ENCODE measurements around the gene ADAMTS4. TPM values are rescaled to one million over a fixed set of nuclear protein-coding genes. Genes with fewer than 3 reads are reported as not detected.

The ADAMTS4 gene
- total RNA-seq, 2 experiments from 2014 or later = 0.28 to 0.60 TPM

- ChIA-PET CTCF (interaction anchor here (0.5 kb wide), 1 partner anchor 98 kb away, joined by 3 read pairs; no protein-coding TSS in a partner anchor), POLR2A (interaction anchor here (1.4 to 2.4 kb wide), 2 partner anchors 11 to 29 kb away, joined by 3 to 5 read pairs; partner anchors contain the start of gene TOMM40L)
- TF ChIP-seq, protein P1, sequence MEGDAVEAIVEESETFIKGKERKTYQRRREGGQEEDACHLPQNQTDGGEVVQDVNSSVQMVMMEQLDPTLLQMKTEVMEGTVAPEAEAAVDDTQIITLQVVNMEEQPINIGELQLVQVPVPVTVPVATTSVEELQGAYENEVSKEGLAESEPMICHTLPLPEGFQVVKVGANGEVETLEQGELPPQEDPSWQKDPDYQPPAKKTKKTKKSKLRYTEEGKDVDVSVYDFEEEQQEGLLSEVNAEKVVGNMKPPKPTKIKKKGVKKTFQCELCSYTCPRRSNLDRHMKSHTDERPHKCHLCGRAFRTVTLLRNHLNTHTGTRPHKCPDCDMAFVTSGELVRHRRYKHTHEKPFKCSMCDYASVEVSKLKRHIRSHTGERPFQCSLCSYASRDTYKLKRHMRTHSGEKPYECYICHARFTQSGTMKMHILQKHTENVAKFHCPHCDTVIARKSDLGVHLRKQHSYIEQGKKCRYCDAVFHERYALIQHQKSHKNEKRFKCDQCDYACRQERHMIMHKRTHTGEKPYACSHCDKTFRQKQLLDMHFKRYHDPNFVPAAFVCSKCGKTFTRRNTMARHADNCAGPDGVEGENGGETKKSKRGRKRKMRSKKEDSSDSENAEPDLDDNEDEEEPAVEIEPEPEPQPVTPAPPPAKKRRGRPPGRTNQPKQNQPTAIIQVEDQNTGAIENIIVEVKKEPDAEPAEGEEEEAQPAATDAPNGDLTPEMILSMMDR (IDR thresholded peaks at IDR 0.05) = no peak
- peaks cover 37% of the 10 kb centered on the region for H3K4me1 Mint-ChIP-seq (ENCODE audit: low read depth)
- H3K9me3 ChIP-seq (ENCODE audit: control insufficient read depth in 1 of 2, insufficient read depth in 1 of 2, low read length in 2 of 2) = no peaks in the 10 kb centered on the region
- no peak overlapping the region for H3K4me3 ChIP-seq (ENCODE audit: low read length)
- no peak overlapping the region for H3K4me3 Mint-ChIP-seq
- intact Hi-C loops (cut with DNase I, micrococcal nuclease) = no loop called here
- no peaks in the 10 kb centered on the region for H3K36me3 Mint-ChIP-seq (ENCODE audit: low read depth)
- DNase-seq (peak in 1 of 14 experiments; percentile 6), ATAC-seq (ENCODE audit: poor library complexity) (no peak)
- H3K36me3 ChIP-seq (ENCODE audit: insufficient read depth, low read length) = no peaks in the 10 kb centered on the region
- H3K27me3 ChIP-seq (ENCODE audit: control insufficient read depth in 1 of 2, insufficient read depth in 2 of 2, low read length in 2 of 2) = no peaks in the 10 kb centered on the region
- H3K27me3 Mint-ChIP-seq = no peaks in the 10 kb centered on the region
- H3K9me3 Mint-ChIP-seq = no peaks in the 10 kb centered on the region
- no peak overlapping the region for H3K27ac Mint-ChIP-seq
- H3K27ac ChIP-seq (ENCODE audit: low read depth in 1 of 2, low read length in 2 of 2) = no peak overlapping the region
- peaks cover 67% of the 10 kb centered on the region for H3K4me1 ChIP-seq (ENCODE audit: insufficient read depth, low read length)
Observed at GRCh38 chr1:161196111-161196510, 2.7 kb downstream of the ADAMTS4 start.

DNA sequence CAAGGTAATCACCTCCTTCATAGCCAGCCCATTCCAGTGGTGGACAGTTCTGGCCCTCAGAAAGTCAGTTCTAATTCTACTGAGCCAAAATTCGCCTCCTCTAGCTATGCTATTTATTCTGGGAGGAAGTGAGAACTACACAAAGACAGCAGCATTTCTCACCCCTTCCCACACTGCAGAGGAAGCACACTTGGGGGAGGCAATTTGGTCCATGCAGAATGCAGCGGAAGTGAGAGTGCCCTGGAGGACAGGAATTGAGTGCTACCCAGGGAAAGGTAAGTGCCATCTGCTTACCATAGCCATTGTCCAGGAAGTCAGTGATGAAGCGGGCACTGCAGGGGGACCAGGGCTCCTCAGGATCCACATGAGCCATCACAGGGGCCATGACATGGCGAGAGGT, 3.7 kb downstream of the ADAMTS4 start:
- no peak overlapping the region for H3K4me3 Mint-ChIP-seq
- H3K4me1 Mint-ChIP-seq (ENCODE audit: low read depth) = peaks cover 36% of the 10 kb centered on the region
- ATAC-seq (ENCODE audit: poor library complexity) (no peak), DNase-seq (peak in 3 of 14 experiments; percentile 30 to 55 (median 30))
- TF ChIP-seq, protein P1 (IDR thresholded peaks at IDR 0.05) = no peak
- no peaks in the 10 kb centered on the region for H3K9me3 ChIP-seq (ENCODE audit: control insufficient read depth in 1 of 2, insufficient read depth in 1 of 2, low read length in 2 of 2)
- H3K9me3 Mint-ChIP-seq = no peaks in the 10 kb centered on the region
- intact Hi-C loops (cut with DNase I, micrococcal nuclease) = no loop called here
- CTCF ChIA-PET = interaction anchor here (1.1 kb wide), 1 partner anchor 29 kb away, joined by 3 read pairs; the partner anchor contains the start of gene PPOX
- H3K27ac Mint-ChIP-seq = peak overlapping the region; percentile 49
- no peak overlapping the region for H3K4me3 ChIP-seq (ENCODE audit: low read length)
- POLR2A ChIA-PET = interaction anchor here (1.5 to 4.1 kb wide), 3 partner anchors 10 to 29 kb away, joined by 5 to 22 read pairs (median 5); partner anchors contain the start of gene PPOX
- H3K27ac ChIP-seq (ENCODE audit: low read depth in 1 of 2, low read length in 2 of 2) = no peak overlapping the region
- H3K4me1 ChIP-seq (ENCODE audit: insufficient read depth, low read length) = peaks cover 64% of the 10 kb centered on the region
- H3K36me3 Mint-ChIP-seq (ENCODE audit: low read depth) = no peaks in the 10 kb centered on the region
- no peaks in the 10 kb centered on the region for H3K27me3 ChIP-seq (ENCODE audit: control insufficient read depth in 1 of 2, insufficient read depth in 2 of 2, low read length in 2 of 2)
- no peaks in the 10 kb centered on the region for H3K27me3 Mint-ChIP-seq
- no peaks in the 10 kb centered on the region for H3K36me3 ChIP-seq (ENCODE audit: insufficient read depth, low read length)

GRCh38 chr1:161193561-161194235, 5.2 kb downstream of the ADAMTS4 start:
- CTCF ChIA-PET = interaction anchor here (1.1 to 1.9 kb wide), 3 partner anchors 8 to 27 kb away, joined by 3 to 7 read pairs (median 3); partner anchors contain the start of genes NDUFS2 and PPOX
- Mint-ChIP-seq H3K4me3 (no peak overlapping the region), H3K4me1 (ENCODE audit: low read depth) (peaks cover 38% of the 10 kb centered on the region), H3K27me3 (no peaks in the 10 kb centered on the region), H3K36me3 (ENCODE audit: low read depth) (no peaks in the 10 kb centered on the region), H3K27ac (no peak overlapping the region), H3K9me3 (no peaks in the 10 kb centered on the region)
- ATAC-seq (ENCODE audit: poor library complexity) (no peak), DNase-seq (no peak)
- Histone ChIP-seq H3K36me3 (ENCODE audit: insufficient read depth, low read length) (no peaks in the 10 kb centered on the region), H3K27me3 (ENCODE audit: control insufficient read depth in 1 of 2, insufficient read depth in 2 of 2, low read length in 2 of 2) (no peaks in the 10 kb centered on the region), H3K27ac (ENCODE audit: low read depth in 1 of 2, low read length in 2 of 2) (no peak overlapping the region), H3K4me3 (ENCODE audit: low read length) (no peak overlapping the region), H3K4me1 (ENCODE audit: insufficient read depth, low read length) (peaks cover 62% of the 10 kb centered on the region), H3K9me3 (ENCODE audit: control insufficient read depth in 1 of 2, insufficient read depth in 1 of 2, low read length in 2 of 2) (no peaks in the 10 kb centered on the region)
- intact Hi-C loops (cut with DNase I, micrococcal nuclease) = loop anchor here in 1 of 2 experiments (2.0 to 5.0 kb wide), 2 partner anchors 31 to 189 kb away; no protein-coding TSS in a partner anchor
- TF ChIP-seq, protein P1 (IDR thresholded peaks at IDR 0.05) = no peak
- POLR2A ChIA-PET = interaction anchor here (1.0 to 4.1 kb wide), 5 partner anchors 9 to 32 kb away, joined by 3 to 22 read pairs (median 5); partner anchors contain the start of genes NDUFS2, PPOX and TOMM40L
